HEK293T (cell line): ENCODE results near the gene APBA2.

Source experiments
- ARNT ChIP-seq: fragments of 450-650 bp; IDR thresholded peaks from 2 replicates; pipeline ENCODE4 v1.6.1; 2017; ENCODE audit warnings: mild to moderate bottlenecking
- BHLHE40 ChIP-seq: fragments of 450-650 bp; IDR thresholded peaks from 2 replicates; pipeline ENCODE4 v1.6.1; 2016; ENCODE audit warnings: mild to moderate bottlenecking, moderate library complexity, borderline replicate concordance
- FOXA1 ChIP-seq: fragments of 450-650 bp; IDR thresholded peaks from 2 replicates; pipeline ENCODE4 v1.6.1; 2016; ENCODE audit warnings: mild to moderate bottlenecking
- FOXK2 ChIP-seq: fragments of 450-650 bp; IDR thresholded peaks from 2 replicates; pipeline ENCODE4 v1.6.1; 2016; ENCODE audit warnings: mild to moderate bottlenecking
- HDGF ChIP-seq: fragments of 450-650 bp; IDR thresholded peaks from 2 replicates; pipeline ENCODE4 v1.6.1; 2017; ENCODE audit warnings: antibody characterized with exemption, borderline replicate concordance
- L3MBTL2 ChIP-seq: fragments of 450-650 bp; conservative IDR thresholded peaks from 2 replicates; pipeline ENCODE4 v1.6.1; 2016; ENCODE audit warnings: mild to moderate bottlenecking
- SP1 ChIP-seq: fragments of 450-650 bp; IDR thresholded peaks from 2 replicates; pipeline ENCODE4 v1.6.1; 2017
- ZNF384 ChIP-seq: fragments of 450-650 bp; IDR thresholded peaks from 2 replicates; pipeline ENCODE4 v1.6.1; 2016

DNA sequence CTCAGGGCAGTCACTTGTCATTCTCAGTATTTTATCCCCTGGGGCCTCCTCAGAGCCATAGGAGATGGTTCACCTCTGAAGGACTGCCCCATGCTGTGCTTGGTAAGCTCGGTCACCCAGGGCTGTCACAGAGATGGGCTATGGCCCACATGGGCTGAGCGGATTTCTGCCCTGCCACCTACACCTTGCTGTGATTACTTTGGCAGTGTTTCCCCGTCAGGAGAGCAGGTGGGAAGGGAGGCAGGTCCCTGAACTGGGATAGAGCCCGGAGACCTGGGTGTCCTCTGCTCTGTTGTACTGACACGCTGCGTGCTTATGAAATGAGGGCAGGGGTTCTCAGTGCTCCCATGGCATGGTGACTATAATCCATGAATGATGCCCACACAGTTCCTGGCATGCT is 48.9 kb downstream of the APBA2 start:
- TF ChIP-seq HDGF, result no peak
- no peak for TF ChIP-seq FOXA1
- no peak for TF ChIP-seq BHLHE40
- TF ChIP-seq ZNF384, result no peak
- no peak for TF ChIP-seq FOXK2
- no peak for TF ChIP-seq L3MBTL2
- no peak for TF ChIP-seq ARNT
- TF ChIP-seq SP1, result no peak
